Measurements from ENCODE around the gene TANGO2. TPM values are rescaled to one million over a fixed set of nuclear protein-coding genes. Genes with fewer than 3 reads are reported as not detected.

The TANGO2 gene
- total RNA-seq, 1 experiment from 2014 or later = 14.6 TPM

GRCh38 chr22:20051927-20052308 is 31.0 kb downstream of the TANGO2 start:
- Histone ChIP-seq H3K4me2 (ENCODE audit: insufficient read depth, insufficient read length, low read length) (no peak overlapping the region), H2BK15ac (ENCODE audit: low read depth, low read length) (no peak overlapping the region), H2AFZ (ENCODE audit: low read length) (no peak overlapping the region), H3T11ph (ENCODE audit: low read length) (no peak overlapping the region), H4K8ac (replicated peaks; ENCODE audit: insufficient read length, low read depth, low read length) (no peak overlapping the region), H3K14ac (ENCODE audit: insufficient read depth, low read length) (no peak overlapping the region; the same call in 1 of the 2 replicates), H4K5ac (ENCODE audit: insufficient read length, low read depth, low read length) (no peak overlapping the region), H2AK5ac (ENCODE audit: insufficient read length, low read length) (no peak overlapping the region), H3K4ac (ENCODE audit: low read depth, low read length) (no peak overlapping the region), H3K23me2 (ENCODE audit: insufficient read length, low read depth, low read length, poor library complexity, severe bottlenecking) (no peaks in the 10 kb centered on the region), H3K56ac (ENCODE audit: insufficient read length, low read depth, low read length) (no peak overlapping the region), H3K27ac (ENCODE audit: insufficient read length, low read depth, low read length) (no peak overlapping the region), H3K9me3 (ENCODE audit: control insufficient read depth, low read depth, low read length) (no peaks in the 10 kb centered on the region), H2BK12ac (ENCODE audit: insufficient read length, low read depth, low read length) (no peak overlapping the region), H3K79me2 (ENCODE audit: insufficient read depth, low read length) (no peaks in the 10 kb centered on the region), H3K18ac (ENCODE audit: insufficient read length, low read depth, low read length) (no peak overlapping the region), H2BK20ac (ENCODE audit: low read depth, low read length, poor library complexity, severe bottlenecking) (no peak overlapping the region), H2BK120ac (ENCODE audit: low read depth, low read length, poor library complexity, severe bottlenecking) (no peak overlapping the region), H3K27me3 (ENCODE audit: insufficient read depth, low read length) (no peaks in the 10 kb centered on the region), H4K91ac (ENCODE audit: insufficient read length, low read depth, low read length) (no peak overlapping the region), H2BK5ac (ENCODE audit: insufficient read length, low read length) (no peak overlapping the region), H3K23ac (ENCODE audit: insufficient read length, low read depth, low read length) (no peak overlapping the region), H3K79me1 (ENCODE audit: insufficient read depth, low read depth, low read length, poor library complexity, severe bottlenecking) (no peaks in the 10 kb centered on the region), H4K20me1 (ENCODE audit: control insufficient read depth, insufficient read depth, insufficient read length) (no peaks in the 10 kb centered on the region), H3K4me1 (ENCODE audit: insufficient read depth, low read length) (no peaks in the 10 kb centered on the region), H3K9ac (ENCODE audit: extremely low read depth, insufficient read length, low read length) (no peak overlapping the region)
- no peak for DNase-seq
- Mint-ChIP-seq H3K27me3 (ENCODE audit: low read depth) (no peaks in the 10 kb centered on the region), H3K27ac (no peak overlapping the region), H3K36me3 (ENCODE audit: insufficient read depth in 1 of 3, low read depth in 3 of 3) (peaks cover 13 to 27% (median 14%) of the 10 kb centered on the region in 3 experiments), H3K4me3 (no peak overlapping the region), H3K9me3 (peaks cover 5 to 13% of the 10 kb centered on the region in 2 experiments; a peak in 3 of 5 replicates), H3K4me1 (no peaks in the 10 kb centered on the region)
- no CpG with 5 or more reads among the region's 6 CpGs for WGBS (ENCODE audit: extremely low coverage, insufficient read length, low lambda C conversion rate)
- TF ChIP-seq CTCF (conservative IDR thresholded peaks at IDR 0.05) = no peak
